Measurements from ENCODE around the gene GPRASP1.

Gene GPRASP1

DNA sequence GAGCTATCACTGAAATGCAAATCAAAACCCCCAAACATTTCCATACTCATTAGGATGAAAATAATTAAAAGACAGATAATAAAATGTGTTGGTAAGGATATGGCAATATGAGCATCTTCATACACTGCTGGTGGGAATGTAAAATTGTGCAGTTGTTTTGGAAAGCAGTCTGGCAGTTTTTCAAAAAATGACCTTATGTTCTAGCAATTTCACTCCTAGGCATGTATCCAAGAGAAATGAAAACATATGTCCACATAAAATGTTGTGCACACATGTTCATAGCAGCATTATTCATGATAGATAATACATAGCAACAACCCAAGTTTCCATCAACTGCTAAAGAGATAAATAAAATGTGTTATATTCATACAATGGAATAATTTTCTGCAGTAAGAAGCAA lies 46.2 kb downstream of the GPRASP1 start:
- DNase-seq = no peak

Measured in OCI-M1 (cell line).